Liver (tissue), 9 donors: ENCODE data around the gene CAPN15. TPM values are rescaled to one million over a fixed set of nuclear protein-coding genes. Genes with fewer than 3 reads are reported as not detected.

Experiments used
- DNase-seq: peaks from one replicate; pipeline ENCODE4 v3.0.0-alpha.2; 2017; ENCODE audit warnings: low spot score
- H3K27ac ChIP-seq, 2 donors: one replicate each; pipeline ENCODE4 v1.7.0; 2013; ENCODE audit warnings: inconsistent platforms in 2 of 2, low read length in 2 of 2, control low read depth in 1 of 2, low read depth in 1 of 2, mild to moderate bottlenecking in 1 of 2
- H3K27me3 ChIP-seq, 4 donors: one replicate each; pipeline versions ENCODE4 v1.6.1 to v1.7.0; 2013; ENCODE audit warnings: low read length in 3 of 4, inconsistent platforms in 1 of 4, mild to moderate bottlenecking in 1 of 4, moderate library complexity in 1 of 4; ENCODE audit not compliant: control insufficient read depth in 4 of 4, insufficient read depth in 4 of 4
- H3K36me3 ChIP-seq, 4 donors: one replicate each; pipeline versions ENCODE4 v1.6.1 to v1.7.0; 2013; ENCODE audit warnings: low read length in 3 of 4, mild to moderate bottlenecking in 3 of 4, low read depth in 1 of 4, moderate library complexity in 1 of 4; ENCODE audit not compliant: control insufficient read depth in 4 of 4, insufficient read depth in 3 of 4
- H3K4me1 ChIP-seq, 4 donors: one replicate each; pipeline versions ENCODE4 v1.6.1 to v1.7.0; 2013; ENCODE audit warnings: low read length in 3 of 4, mild to moderate bottlenecking in 3 of 4, moderate library complexity in 1 of 4; ENCODE audit not compliant: control insufficient read depth in 4 of 4, insufficient read depth in 4 of 4
- H3K4me3 ChIP-seq, 3 donors: one replicate each; pipeline versions ENCODE4 v1.6.1 to v1.7.0; 2013; ENCODE audit warnings: low read length in 3 of 3, control low read depth in 1 of 3, low read depth in 1 of 3, mild to moderate bottlenecking in 1 of 3
- H3K9ac ChIP-seq, 2 donors: one replicate each; pipeline ENCODE4 v1.7.0; 2013; ENCODE audit warnings: low read length in 2 of 2, mild to moderate bottlenecking in 2 of 2, moderate library complexity in 2 of 2, control low read depth in 1 of 2, low read depth in 1 of 2
- H3K9me3 ChIP-seq, 4 donors: one replicate each; pipeline versions ENCODE4 v1.6.1 to v1.7.0; 2013; ENCODE audit warnings: low read length in 3 of 4; ENCODE audit not compliant: control insufficient read depth in 4 of 4
- ATF3 ChIP-seq: IDR thresholded peaks from 2 replicates; pipeline ENCODE4 v1.6.1; 2016; ENCODE audit warnings: antibody characterized with exemption
- CTCF ChIP-seq: fragments of 150-350 bp; IDR thresholded peaks from 2 replicates; pipeline ENCODE4 v1.5.1; 2017; ENCODE audit warnings: improper control_type of control experiment, low read depth, low read length; ENCODE audit not compliant: missing input control
- EGR1 ChIP-seq, 2 donors: IDR thresholded peaks; 2 replicates each; pipeline ENCODE4 v1.6.1; 2016 to 2018; ENCODE audit warnings: antibody characterized with exemption in 2 of 2, low read depth in 2 of 2
- FOXA1 ChIP-seq: IDR thresholded peaks from 2 replicates; pipeline ENCODE4 v1.6.1; 2016; ENCODE audit warnings: antibody characterized with exemption
- FOXA2 ChIP-seq: IDR thresholded peaks from 2 replicates; pipeline ENCODE4 v1.6.1; 2016; ENCODE audit warnings: antibody characterized with exemption
- GABPA ChIP-seq, 2 donors: IDR thresholded peaks in 1 of 2; conservative IDR thresholded peaks in 1 of 2; 2 replicates each; pipeline ENCODE4 v1.6.1; 2016; ENCODE audit warnings: antibody characterized with exemption in 2 of 2, mild to moderate bottlenecking in 1 of 2, moderate library complexity in 1 of 2
- HNF4A ChIP-seq, 2 donors: conservative IDR thresholded peaks; 2 replicates each; pipeline ENCODE4 v1.6.1; 2016; ENCODE audit warnings: antibody characterized with exemption in 2 of 2, mild to moderate bottlenecking in 2 of 2
- HNF4G ChIP-seq: IDR thresholded peaks from 2 replicates; pipeline ENCODE4 v1.6.1; 2016; ENCODE audit warnings: antibody characterized with exemption
- JUND ChIP-seq, 2 donors: IDR thresholded peaks; 2 replicates each; pipeline ENCODE4 v1.6.1; 2016; ENCODE audit warnings: antibody characterized with exemption in 2 of 2
- MAX ChIP-seq: IDR thresholded peaks from 2 replicates; pipeline ENCODE4 v1.6.1; 2016; ENCODE audit warnings: antibody characterized with exemption
- NR2F2 ChIP-seq: IDR thresholded peaks from 2 replicates; pipeline ENCODE4 v1.6.1; 2016; ENCODE audit warnings: antibody characterized with exemption
- RAD21 ChIP-seq, 2 donors: IDR thresholded peaks; 2 replicates each; pipeline ENCODE4 v1.6.1; 2016; ENCODE audit warnings: antibody characterized with exemption in 2 of 2, mild to moderate bottlenecking in 2 of 2
- REST ChIP-seq: IDR thresholded peaks from 2 replicates; pipeline ENCODE4 v1.6.1; 2016; ENCODE audit warnings: antibody characterized with exemption, mild to moderate bottlenecking
- RXRA ChIP-seq, 2 donors: IDR thresholded peaks; 2 replicates each; pipeline ENCODE4 v1.6.1; 2017 to 2018; ENCODE audit warnings: antibody characterized with exemption in 2 of 2, mild to moderate bottlenecking in 1 of 2
- SP1 ChIP-seq: IDR thresholded peaks from 2 replicates; pipeline ENCODE4 v1.6.1; 2018; ENCODE audit warnings: antibody characterized with exemption, mild to moderate bottlenecking
- TAF1 ChIP-seq: conservative IDR thresholded peaks from 2 replicates; pipeline ENCODE4 v1.6.1; 2016; ENCODE audit warnings: antibody characterized with exemption, mild to moderate bottlenecking
- YY1 ChIP-seq: IDR thresholded peaks from 2 replicates; pipeline ENCODE4 v1.6.1; 2016; ENCODE audit warnings: antibody characterized with exemption, mild to moderate bottlenecking
- ZBTB33 ChIP-seq: IDR thresholded peaks from 2 replicates; pipeline ENCODE4 v1.6.1; 2016; ENCODE audit warnings: antibody characterized with exemption
- WGBS: extraction: QIAGEN DNeasy Blood & Tissue Kit; methylation state at CpG from one replicate; pipeline ENCODE4 v1.1.7; 2013; 5-methylcytosine and 5-hydroxymethylcytosine counted together
- polyA plus RNA-seq, 2 donors: library from polyadenylated mRNA; stranded (reverse) in 1 of 2; unstranded in 1 of 2; fragments of 200-250 nt in 1 of 2; fragments of >200 nt in 1 of 2; fragmentation: Nextera tagmentation in 1 of 2; extraction: Ambion mirVana in 1 of 2; gene quantifications; one replicate each; pipeline versions ENCODE4 v1.2.1 to v1.2.3, GENCODE V29; 2013 to 2015
- total RNA-seq, 2 donors: library from RNA; depleted of rRNA; stranded (reverse); fragments of >200 nt; gene quantifications; one replicate each; pipeline ENCODE4 v1.2.3, GENCODE V29; 2014
- donor health status: healthy.
- donor health status: healthy.
- donor health status: healthy.
- donor health status: healthy.
- donor health status: healthy.

Gene CAPN15
- total and polyA plus RNA-seq, 4 donors: 5.9 to 37.2 (median 21.6) TPM

- Histone ChIP-seq H3K9ac (no peak overlapping the region), H3K36me3 (peaks cover 0 to 3% (median 1%) of the 10 kb centered on the region in 4 donors), H3K27me3 (peaks cover 0 to 5% (median under 1%) of the 10 kb centered on the region in 4 donors), H3K9me3 (no peaks in the 10 kb centered on the region), H3K4me1 (peaks cover 3 to 17% (median 8%) of the 10 kb centered on the region in 4 donors), H3K27ac (no peak overlapping the region), H3K4me3 (no peak overlapping the region)
- TF ChIP-seq HNF4A (conservative IDR thresholded peaks at IDR 0.05) (peak; percentile 80 to 81), NR2F2 (no peak), ATF3 (no peak), SP1 (peak; percentile 29), RXRA (IDR thresholded peaks at IDR 0.05) (peak in 1 of 2 donors; percentile 43)
- peak; percentile 62 for DNase-seq
- WGBS: 43% methylated on average over 22 of the region's 22 CpGs
Observed at GRCh38 chr16:558298-559020, 30.9 kb downstream of the CAPN15 start.

- H3K9me3 ChIP-seq: no peaks in the 10 kb centered on the region
- DNase-seq: no peak
- WGBS: 80% methylated on average over 15 of the region's 15 CpGs
Observed at GRCh38 chr16:559021-559380, 31.5 kb downstream of the CAPN15 start.

More at GRCh38 chr16:559021-559380, 31.5 kb downstream of the CAPN15 start:
- Histone ChIP-seq H3K4me3 (no peak overlapping the region), H3K36me3 (peaks cover 0 to under 1% (median 0%) of the 10 kb centered on the region in 4 donors), H3K27ac (no peak overlapping the region), H3K4me1 (peaks cover 3 to 17% (median 8%) of the 10 kb centered on the region in 4 donors), H3K27me3 (peaks cover 0 to 5% (median under 1%) of the 10 kb centered on the region in 4 donors), H3K9ac (no peak overlapping the region)
- TF ChIP-seq FOXA2 (no peak), ATF3 (no peak), NR2F2 (no peak), HNF4A (conservative IDR thresholded peaks at IDR 0.05) (no peak), EGR1 (IDR thresholded peaks at IDR 0.05; ENCODE audit: low read depth in 2 of 2) (no peak), CTCF (no peak), MAX (no peak), YY1 (no peak), REST (no peak), RAD21 (IDR thresholded peaks at IDR 0.05) (no peak), TAF1 (no peak), SP1 (no peak), ZBTB33 (no peak), GABPA (IDR thresholded peaks at IDR 0.05 in 1 of 2, conservative IDR thresholded peaks at IDR 0.05 in 1 of 2) (no peak), JUND (IDR thresholded peaks at IDR 0.05) (no peak), HNF4G (no peak), FOXA1 (no peak), RXRA (IDR thresholded peaks at IDR 0.05) (no peak)
